IPS DF 4.7 (cell line): ENCODE data around the gene AFF1.

Experiments used
- DNase-seq: peaks from one replicate; pipeline ENCODE4 v3.0.0-alpha.2; 2013; ENCODE audit warnings: low spot score; ENCODE audit errors: extremely low read depth

Gene AFF1

DNA sequence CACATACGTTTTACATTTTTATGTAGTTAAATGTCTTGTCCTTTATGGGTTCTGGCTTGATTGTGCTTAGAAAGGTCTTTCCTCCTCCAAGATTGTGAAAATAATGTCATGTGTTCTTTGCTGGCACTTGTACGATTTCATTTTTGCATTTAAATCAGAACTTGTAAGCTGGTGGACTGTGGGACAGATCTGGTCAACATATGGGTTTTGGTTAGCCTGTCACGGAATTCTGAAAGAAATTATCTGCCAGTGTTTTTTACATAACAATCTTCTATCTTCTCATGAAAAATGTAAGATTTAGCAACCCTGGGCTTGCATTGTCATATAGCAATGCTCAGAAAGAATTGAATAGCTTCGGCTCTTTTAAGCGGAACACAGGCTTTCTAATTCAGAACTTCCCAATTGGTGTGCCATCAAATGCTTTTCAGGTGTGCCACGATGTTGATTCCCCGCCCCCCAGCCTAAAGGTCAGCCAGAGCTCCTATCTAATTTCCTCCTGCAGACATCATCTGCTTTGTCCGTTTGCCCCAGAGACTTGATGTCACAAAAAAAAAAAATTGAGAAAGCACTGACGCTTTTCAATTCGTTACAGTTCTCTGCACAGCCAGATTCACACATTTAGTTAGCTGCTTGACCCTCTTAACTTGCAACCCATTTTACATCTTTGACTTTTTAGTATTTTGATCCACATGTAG is 16.2 kb downstream of the AFF1 start:
- no peak for DNase-seq

DNA sequence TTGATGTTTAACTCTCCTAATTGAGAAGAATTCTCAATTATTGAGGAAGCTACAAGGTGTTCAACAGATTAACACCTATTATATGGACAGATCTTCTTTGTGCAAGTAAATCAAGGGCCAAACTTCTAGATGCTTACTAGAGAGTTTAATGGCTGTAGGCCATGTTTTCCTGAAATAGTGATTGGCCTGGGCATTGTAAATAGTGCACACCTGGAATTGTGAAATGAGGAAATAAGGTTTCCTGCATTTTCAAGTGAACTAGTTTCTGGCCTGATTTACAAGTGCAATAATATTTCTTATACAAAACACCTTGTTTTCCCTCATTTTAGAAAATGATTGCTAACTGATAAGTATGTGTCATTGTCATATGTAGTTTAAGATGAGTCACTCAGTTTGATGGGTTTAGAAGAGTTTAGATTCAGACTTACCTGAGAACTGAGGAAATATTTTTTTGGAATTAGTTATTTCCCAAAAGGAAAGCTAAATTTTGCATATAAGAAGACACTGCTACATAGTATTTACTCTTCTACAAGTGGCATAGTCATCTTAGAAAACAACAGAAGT is 21.2 kb downstream of the AFF1 start:
- DNase-seq, result no peak

DNA sequence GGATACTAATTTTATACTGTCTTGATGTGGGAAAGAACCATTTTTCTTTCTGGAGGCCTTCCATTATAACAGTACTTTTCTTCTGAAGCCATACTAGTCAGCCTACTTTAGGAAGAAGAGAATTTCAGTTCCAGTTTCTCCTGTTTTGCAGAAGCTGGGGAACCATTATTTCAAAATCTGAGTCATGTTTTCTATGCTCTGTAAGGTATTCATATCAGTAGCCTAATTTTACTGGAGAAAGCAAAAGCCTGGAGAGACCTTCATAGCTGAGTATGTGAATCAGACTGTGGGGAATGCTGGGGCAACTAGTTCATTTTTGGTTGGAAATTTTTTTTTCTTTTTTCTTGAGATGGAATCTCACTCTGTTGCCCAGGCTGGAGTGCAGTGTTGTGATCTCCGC is 22.4 kb downstream of the AFF1 start:
- DNase-seq, result no peak

DNA sequence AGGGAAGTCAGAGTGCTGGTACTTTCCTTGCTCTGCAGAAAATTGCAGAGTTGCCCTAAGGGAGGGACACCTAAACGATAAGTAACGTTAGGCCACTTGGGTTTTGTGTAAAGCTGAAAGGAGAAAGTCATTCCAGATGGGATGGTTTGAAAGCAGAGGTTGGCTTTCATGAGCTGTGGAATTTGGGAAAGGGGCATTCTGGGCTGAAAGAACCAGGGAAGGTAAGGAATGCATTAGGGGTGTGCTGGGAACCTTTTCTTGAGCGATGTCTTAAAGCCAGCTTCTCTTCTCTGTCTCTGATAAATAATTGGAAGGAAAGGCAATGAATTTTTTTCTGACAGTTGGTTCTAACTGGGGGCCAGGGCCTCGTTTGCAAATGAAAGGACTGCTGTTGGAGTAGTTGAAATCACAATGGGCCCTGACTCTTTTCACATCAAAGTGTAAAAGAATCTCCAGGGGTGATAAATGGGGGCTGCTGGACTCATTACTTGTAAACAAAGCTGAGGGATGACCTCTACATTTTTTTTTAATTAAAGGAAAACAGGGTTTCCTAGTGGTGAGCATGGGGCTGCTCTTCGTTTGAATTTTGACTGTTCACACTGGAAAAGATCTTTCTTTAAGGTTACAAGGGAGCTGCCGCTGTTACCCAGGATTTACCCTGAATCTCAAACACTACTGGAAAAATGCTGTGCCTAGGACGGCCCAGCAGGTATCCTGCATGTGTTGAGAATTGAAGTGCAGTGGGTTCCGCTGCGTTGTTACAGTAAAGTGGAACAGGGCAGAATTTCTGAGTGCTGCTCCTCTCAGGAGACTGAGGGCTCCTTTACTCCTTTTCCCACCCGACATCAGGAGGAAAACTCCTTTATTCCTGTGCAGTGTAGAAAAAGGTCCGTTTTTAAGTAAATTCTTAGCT is 25.0 kb downstream of the AFF1 start:
- peak; percentile 86 for DNase-seq

DNA sequence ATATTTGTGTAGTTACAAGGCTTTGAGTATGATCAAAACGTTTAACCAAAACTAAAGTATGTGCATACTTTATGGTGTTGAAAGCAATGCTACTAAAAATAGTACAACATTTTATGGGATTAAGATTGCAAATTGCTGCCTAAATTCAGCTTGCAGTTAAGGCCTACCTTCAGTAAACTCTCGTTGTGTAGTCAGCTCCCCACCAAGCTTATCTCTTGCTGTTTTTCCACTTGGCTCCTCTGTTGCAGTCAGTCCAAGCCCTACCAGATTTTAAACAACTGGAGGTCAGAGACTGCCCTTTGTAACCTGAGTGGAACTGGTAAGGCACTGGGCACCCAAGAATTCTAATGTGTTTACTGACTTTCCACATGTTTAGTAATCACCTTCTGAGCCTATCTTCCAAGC is 25.7 kb downstream of the AFF1 start:
- DNase-seq, result no peak

DNA sequence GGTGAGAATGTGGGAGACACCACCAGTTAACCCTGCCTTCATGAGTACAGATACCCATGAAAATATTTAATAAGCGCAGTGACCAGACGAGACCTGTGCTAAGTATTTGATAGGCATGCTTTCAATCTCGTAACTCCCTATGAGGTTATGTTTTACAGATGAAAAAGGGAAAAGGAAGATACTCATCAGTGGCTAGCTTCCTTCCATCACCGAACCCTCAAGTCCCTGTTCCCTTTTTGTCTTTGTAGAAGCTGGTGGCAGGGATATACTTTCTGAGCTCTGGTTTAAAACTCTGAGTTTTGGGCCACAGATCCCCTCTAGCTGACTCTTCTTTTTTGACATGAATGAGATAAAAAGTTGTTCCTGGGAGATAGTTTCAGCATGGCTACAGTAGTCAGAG is 26.3 kb downstream of the AFF1 start:
- no peak for DNase-seq

DNA sequence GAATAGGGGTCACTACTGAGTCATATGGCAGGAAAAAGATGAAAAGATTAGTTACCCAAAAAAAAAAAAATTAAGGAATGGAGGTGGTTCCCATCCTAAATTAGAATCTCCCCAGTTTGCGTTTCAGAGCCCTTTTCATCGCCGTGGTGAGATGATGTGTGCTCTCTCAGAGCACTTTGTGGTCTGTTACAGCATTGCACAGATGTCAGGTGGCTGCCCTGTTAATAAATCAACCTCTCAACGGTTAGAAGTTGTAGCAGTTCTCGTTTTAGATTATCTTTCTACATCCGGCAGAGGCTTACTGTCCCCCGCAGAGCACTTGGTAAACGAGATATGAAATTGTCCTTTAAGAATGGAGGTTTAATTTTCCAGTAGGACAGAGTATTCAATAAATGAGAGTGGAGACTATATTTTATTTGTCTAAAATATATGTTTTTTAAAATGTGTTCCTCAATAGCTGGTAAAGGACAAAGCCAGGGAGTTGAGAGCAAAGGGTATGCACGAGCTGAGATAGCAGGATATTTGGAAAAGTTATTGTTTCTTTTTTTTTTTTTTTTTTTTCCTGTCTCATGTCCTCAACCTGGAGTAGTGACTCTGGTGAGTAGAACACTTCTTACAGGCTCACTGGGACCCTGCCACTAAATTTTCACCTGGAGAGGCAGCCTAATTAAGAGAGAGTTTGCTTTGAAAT is 26.9 kb downstream of the AFF1 start:
- no peak for DNase-seq

DNA sequence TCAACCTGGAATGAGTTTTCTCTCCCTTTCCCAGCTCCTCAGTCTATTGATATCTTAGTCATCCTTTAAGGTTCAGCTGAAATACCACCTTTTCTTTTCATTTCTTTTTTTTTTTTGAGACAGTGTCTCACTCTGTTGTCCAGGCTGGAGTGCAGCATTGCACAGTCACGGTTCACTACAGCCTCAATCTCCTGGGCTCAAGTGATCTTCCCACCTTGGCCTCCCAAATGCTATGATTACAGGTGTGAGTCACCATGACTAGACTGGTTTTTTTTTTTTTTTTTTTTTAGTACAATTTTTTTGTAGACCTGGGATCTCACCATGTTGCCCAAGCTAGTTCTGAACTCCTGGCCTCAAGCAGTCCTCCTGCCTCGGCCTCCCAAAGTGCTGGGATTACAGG is 28.9 kb downstream of the AFF1 start:
- DNase-seq, result no peak

DNA sequence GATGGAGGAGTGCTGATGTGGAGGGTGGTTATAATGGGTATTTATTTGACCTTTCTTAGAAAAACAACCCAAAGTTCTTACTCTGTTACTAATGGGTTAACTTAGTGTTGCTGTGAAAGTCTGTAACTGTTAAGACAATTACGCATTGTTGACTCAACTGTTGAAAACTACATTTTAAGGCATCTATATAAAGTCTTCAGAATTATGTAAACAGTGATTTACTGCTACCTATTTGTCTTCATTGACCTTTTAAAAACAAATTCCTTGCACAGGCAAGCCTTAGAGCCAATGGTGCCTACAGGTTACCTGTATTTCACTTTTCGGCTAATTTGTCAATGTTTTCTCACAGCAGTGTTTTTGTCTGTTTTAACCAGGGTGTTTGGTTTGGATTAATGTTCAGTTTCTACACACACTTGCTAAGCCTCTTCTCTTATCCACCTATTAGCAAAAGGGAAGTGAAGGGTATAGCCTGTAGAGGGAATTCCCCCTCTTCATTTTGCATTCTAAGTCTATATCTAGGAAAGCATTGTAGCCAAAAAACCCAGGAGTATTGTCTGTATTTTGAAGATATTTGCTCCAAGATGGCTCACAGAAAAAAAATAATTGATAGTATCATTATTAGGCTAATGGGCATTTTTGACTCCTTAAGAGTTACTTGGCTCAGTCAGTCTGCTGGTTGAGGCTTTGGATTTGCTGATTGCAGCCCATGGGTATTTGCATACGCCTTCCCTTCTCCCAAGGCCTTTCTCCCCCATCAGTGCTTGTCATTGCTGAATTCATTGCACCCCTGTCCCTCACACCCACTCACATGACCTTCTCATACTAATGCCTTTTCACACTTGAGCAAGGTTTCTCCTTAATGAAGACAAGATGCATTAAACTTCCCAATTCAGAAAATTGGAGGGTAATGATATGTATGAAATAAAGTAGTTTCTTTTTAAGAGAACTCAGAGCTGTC is 30.5 kb downstream of the AFF1 start:
- DNase-seq, result no peak

DNA sequence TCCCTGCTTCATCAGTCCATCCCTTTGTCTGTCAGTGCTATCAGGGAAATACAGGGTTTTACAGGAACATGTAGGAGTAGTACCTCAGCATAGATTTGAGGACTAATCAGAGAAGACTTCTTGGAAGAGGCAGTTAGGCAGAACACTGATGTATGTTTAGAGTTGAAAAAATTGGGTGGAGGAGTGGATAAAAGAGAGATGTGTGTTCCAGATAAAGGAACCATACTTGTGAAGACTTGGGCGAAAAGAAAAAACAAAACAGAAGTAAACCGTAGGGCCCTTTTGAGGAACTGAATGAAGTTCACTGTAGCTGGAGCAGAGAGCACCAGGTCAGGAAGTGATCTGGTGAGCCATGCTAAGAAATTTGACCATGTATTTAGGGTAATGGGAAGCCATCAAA is 32.3 kb downstream of the AFF1 start:
- no peak for DNase-seq

DNA sequence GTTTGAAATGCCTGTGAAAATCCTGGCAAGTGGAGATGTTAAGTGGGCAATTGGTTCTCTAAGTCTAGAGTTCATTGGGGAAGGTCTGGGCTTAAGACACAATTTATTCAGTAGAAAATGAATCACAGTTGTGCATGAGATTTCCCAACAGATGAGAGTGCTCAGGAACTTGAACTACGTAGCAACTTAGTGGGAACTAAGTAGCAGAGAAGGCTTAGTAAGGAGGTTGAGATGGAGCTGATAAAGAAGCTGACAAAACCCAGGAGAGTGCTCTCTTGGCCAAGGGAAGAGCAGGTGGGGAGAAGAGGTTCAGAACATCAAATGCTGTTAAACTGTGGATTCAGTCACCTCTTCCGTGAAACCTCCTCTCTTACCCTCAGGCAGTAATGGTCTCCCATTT is 33.0 kb downstream of the AFF1 start:
- no peak for DNase-seq

DNA sequence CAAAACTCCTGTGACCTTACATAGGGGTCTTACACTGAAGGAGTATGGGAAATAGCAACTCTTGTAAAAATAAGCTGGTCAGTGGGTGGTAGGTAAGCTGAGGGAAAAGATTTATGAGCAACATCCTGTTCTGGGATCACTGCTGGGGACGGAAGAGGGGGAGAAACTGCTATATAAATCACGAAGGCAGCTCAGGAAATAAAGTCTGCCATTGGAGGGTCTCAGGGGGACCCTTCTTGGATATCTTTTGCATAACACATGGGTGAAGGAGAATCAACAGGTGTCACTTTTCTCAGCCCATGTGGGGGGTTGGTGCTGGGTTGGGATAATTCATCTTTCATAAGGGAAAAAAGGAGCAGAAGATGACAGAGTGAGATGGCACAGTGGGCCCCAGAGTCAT is 33.7 kb downstream of the AFF1 start:
- no peak for DNase-seq

DNA sequence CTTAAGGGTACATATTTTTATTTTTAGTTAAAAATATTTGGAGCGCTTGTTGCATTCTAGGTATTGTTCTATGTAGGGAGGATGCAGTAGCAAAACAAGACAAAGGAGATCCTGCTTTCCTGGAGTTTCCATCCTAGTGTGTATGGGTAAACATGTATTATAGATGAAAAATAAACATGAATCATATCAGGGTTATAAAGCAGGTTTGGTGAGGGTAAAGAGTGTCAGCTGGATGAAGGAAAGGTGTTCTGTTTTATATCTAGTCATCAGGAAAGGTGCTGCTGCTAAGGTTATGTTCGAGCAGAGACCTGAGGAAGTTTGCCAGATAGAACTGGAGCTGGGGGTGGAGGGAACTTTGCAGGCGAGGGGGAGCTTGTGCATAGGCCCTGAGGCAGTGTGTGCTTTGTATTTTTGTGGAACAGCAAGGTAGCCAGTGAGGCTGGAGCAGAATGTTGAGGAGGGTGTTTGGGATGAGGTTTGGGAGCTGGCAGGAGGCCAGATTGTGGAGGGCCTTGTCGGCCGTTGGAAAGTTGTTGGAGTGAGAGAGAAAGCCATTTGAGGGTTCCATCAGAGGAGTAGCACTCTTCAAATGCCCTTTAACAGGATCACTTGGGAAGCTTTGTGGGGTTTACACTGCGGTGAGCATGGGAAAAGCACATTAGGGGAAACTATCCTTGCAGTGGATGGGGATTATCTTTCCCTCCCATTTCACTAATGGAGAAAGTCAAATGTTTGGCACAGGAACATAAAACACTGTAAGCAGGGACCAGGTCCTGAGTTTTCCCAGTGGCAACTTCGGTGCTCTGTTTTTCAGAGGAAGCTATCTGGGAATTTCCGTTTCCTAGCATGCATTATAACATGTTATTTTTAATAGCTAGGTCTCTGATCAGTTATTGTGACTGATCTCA is 35.9 kb downstream of the AFF1 start:
- no peak for DNase-seq

DNA sequence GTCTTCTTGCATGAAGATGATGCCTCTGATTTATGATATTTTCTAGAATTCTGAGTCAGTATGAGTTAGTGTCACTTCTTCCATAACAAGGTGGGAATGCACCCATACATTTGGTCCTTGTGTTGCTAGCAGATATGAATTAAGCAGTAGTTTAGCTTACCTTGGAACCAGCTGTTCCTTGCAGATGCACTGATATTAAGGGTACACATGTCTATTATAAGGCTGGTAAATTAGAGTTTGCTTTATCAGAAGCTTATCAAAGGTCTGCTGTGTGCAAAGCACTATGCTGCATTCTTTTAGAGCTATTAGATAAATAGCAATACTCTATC is 36.5 kb downstream of the AFF1 start:
- DNase-seq, result no peak

DNA sequence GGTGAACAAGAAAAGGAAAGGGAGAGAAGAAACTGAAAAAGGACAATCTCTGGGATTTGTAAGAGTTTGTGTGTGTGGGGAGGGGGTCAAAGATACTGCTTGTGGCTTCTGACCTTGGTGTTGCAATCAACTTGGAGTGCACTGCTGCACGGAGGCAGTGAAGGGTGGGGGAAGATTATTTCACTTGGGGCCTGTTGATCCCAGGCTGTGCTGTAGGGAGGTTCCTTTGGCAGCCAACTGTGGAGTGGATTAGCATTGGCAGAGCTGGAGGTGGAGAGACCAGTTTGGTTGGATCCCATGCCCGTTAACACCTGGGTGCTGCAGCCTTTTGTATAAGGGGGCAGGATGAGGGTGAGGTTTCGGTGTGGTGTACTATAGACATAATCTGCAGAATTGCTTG is 38.2 kb downstream of the AFF1 start:
- DNase-seq, result no peak

DNA sequence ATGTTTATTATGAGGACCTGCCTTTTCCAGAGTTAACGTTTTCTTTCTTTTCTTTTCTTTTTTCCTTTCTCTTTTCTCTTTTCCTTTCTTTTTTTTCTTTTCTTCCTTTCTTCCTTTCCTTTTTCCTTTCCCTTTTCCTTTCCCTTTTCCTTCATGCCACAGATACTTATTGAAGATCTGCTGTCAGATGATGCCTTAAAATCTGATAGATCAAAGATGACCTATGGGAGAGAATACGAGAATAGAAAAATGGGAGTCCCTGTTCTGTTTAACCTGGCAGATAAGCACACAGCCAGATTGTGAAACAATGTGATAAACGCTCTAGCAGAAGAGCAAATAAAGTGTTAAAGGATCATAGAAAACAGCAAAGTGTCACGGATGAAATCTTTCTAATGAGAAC is 38.9 kb downstream of the AFF1 start:
- no peak for DNase-seq

DNA sequence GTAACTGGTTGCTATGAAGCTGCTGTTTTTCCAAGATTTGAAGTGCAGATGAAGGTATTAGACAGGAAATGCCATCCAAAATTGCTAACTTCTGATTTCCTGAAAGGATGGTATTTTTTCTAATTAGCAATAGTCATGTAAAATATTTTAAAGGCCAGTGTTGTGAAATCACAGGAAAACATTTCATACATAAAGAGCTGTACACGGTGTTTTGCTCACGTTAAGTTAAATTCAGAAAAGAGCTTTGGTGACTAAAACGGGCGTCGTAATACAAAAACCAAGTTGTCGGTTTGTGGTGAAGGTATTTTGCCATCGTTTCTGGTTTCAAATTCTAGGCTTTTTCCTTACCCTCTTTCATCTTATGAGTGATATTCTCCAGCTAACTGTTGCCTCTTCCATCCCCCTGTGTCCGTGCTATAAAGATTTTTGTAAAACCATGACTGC is 39.8 kb downstream of the AFF1 start:
- no peak for DNase-seq

DNA sequence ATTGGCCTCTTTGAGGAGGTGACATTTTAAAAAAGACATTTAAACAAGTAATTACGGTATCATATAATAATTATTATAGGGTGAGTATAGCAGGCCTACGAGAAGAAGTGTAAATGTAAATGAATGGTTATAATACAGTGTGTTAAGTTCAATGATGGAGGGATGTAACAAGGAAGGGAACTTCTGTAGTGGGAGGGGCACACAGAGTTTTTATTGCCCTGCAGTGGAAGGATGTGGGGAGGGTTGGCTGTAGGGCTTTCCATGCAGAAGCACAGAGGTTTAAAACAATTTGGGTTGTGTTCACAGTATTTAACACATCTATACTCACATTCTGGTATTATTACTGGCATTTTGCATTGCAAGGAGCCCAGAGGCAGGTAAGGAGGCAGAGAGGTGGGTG is 41.1 kb downstream of the AFF1 start:
- no peak for DNase-seq

DNA sequence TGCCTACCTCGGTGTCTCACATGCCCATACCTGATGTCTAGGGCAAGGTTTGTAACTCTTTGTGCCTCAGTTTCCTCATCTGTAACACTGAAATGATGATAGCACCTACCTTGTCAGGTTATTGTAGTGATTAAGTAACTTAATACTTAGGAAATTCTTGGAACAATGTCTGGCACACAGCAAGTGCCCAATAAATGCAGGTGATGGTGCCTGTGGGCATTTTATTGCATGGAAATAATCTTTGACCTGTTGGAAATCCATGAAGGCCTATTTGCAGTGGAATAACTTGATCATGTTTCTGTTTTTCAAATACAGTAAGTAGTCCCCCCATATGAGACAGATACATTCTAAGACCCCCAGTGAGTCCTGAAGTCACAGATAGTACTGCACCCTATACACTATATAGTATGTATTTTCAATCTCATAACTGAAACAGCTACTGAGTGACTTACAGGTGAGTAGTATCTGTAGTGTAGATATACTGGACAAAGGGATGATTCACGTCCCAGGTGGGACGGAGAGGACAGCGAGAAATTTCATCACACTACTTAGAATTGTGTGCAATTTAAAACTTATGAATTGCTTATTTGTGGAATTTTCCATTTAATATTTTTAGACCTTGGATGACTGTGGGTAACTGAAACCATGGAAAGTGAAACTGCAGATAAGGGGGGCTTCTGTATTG is 42.1 kb downstream of the AFF1 start:
- no peak for DNase-seq
